ENCODE measurements around the gene ARHGAP32.

DNA sequence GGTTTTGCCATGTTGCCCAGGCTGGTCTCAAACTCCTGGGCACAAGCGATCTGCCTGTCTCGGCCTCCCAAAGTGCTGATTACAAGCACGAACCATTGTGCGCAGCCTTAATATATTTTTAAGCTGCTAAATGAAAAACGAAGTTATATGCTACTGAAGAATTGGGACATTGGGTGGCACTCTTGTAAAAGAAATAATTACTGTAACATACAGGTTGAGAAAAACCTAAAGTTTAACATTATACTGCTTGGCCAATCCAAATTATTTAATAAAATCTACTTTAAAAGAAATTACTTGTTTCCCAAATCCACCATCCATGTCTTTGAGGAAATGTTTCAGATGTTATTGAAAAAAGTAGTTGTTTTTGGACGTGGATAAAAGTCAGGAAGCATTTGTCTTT lies 37.9 kb upstream of the ARHGAP32 start:
- TF ChIP-seq, protein P1, sequence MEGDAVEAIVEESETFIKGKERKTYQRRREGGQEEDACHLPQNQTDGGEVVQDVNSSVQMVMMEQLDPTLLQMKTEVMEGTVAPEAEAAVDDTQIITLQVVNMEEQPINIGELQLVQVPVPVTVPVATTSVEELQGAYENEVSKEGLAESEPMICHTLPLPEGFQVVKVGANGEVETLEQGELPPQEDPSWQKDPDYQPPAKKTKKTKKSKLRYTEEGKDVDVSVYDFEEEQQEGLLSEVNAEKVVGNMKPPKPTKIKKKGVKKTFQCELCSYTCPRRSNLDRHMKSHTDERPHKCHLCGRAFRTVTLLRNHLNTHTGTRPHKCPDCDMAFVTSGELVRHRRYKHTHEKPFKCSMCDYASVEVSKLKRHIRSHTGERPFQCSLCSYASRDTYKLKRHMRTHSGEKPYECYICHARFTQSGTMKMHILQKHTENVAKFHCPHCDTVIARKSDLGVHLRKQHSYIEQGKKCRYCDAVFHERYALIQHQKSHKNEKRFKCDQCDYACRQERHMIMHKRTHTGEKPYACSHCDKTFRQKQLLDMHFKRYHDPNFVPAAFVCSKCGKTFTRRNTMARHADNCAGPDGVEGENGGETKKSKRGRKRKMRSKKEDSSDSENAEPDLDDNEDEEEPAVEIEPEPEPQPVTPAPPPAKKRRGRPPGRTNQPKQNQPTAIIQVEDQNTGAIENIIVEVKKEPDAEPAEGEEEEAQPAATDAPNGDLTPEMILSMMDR (conservative IDR thresholded peaks at IDR 0.05; ENCODE audit: low read length), result no peak; the same call in 1 of the 2 replicates
- TF ChIP-seq EZH2phosphoT487 (IDR thresholded peaks at IDR 0.05; ENCODE audit: borderline replicate concordance, low read depth, low read length), result no peak
